NB4 (cell line): ENCODE data around the gene IQGAP3.

ENCODE experiments used
- CTCF ChIP-seq: IDR thresholded peaks from one replicate; pipeline ENCODE4 v1.5.1; 2012; ENCODE audit warnings: low read depth, low read length
- POLR2A ChIP-seq: IDR thresholded peaks from 2 replicates; pipeline ENCODE4 v1.6.1; 2011; ENCODE audit warnings: mild to moderate bottlenecking; ENCODE audit not compliant: insufficient read length; ENCODE audit errors: extremely low read depth

- TF ChIP-seq CTCF: no peak
- no peak for TF ChIP-seq POLR2A
Measured at GRCh38 chr1:156566436-156566835, 5.9 kb downstream of the IQGAP3 start.
